Endothelial cell (in vitro differentiated cells): ENCODE measurements around the gene MAN1A1. TPM values are rescaled to one million over a fixed set of nuclear protein-coding genes. Genes with fewer than 3 reads are reported as not detected.

ENCODE experiments used
- DNase-seq: peaks from one replicate; pipeline ENCODE4 v3.0.0; 2021; ENCODE audit warnings: low spot score
- H3K27ac Mint-ChIP-seq: one replicate; pipeline ENCODE4 v1.8.0; 2021; ENCODE audit warnings: mixed read lengths, inconsistent platforms; ENCODE audit not compliant: unreplicated experiment
- H3K27me3 Mint-ChIP-seq: one replicate; pipeline ENCODE4 v1.8.0; 2021; ENCODE audit warnings: mild to moderate bottlenecking, moderate library complexity, mixed read lengths, inconsistent platforms; ENCODE audit not compliant: unreplicated experiment
- H3K36me3 Mint-ChIP-seq: one replicate; pipeline ENCODE4 v1.8.0; 2021; ENCODE audit warnings: mild to moderate bottlenecking, low read depth, mixed read lengths, inconsistent platforms; ENCODE audit not compliant: unreplicated experiment
- H3K4me1 Mint-ChIP-seq: one replicate; pipeline ENCODE4 v1.8.0; 2021; ENCODE audit warnings: mild to moderate bottlenecking, mixed read lengths, inconsistent platforms; ENCODE audit not compliant: unreplicated experiment
- H3K4me3 Mint-ChIP-seq: one replicate; pipeline ENCODE4 v1.8.0; 2021; ENCODE audit warnings: mild to moderate bottlenecking, mixed read lengths, inconsistent platforms; ENCODE audit not compliant: unreplicated experiment
- H3K9me3 Mint-ChIP-seq: one replicate; pipeline ENCODE4 v1.8.0; 2021; ENCODE audit warnings: mixed read lengths, inconsistent platforms; ENCODE audit not compliant: unreplicated experiment
- total RNA-seq: library from RNA; stranded (reverse); fragmentation: NEBNext Ultra II Directional; extraction: Animal tissue kit (Norgen Biotek cat#: 25700); gene quantifications from one replicate; pipeline ENCODE4 v1.2.1, GENCODE V29; 2021; ENCODE audit not compliant: unreplicated experiment
- TF ChIP-seq, protein P1 (sequence below): fragments of 200-600 bp; sonication (generic); IDR thresholded peaks from one replicate; pipeline ENCODE4 v1.5.0; 2021; ENCODE audit warnings: antibody characterized with exemption; ENCODE audit not compliant: unreplicated experiment

The MAN1A1 gene
- total RNA-seq, 1 donor from 2014 or later = 34.4 TPM

GRCh38 chr6:119207971-119208725, 141.4 kb downstream of the MAN1A1 start:
- no peak for DNase-seq
- Mint-ChIP-seq H3K27ac (no peak overlapping the region), H3K36me3 (peaks cover 5% of the 10 kb centered on the region), H3K4me3 (no peak overlapping the region), H3K9me3 (no peaks in the 10 kb centered on the region), H3K27me3 (no peaks in the 10 kb centered on the region), H3K4me1 (peaks cover 17% of the 10 kb centered on the region)
- TF ChIP-seq, protein P1, sequence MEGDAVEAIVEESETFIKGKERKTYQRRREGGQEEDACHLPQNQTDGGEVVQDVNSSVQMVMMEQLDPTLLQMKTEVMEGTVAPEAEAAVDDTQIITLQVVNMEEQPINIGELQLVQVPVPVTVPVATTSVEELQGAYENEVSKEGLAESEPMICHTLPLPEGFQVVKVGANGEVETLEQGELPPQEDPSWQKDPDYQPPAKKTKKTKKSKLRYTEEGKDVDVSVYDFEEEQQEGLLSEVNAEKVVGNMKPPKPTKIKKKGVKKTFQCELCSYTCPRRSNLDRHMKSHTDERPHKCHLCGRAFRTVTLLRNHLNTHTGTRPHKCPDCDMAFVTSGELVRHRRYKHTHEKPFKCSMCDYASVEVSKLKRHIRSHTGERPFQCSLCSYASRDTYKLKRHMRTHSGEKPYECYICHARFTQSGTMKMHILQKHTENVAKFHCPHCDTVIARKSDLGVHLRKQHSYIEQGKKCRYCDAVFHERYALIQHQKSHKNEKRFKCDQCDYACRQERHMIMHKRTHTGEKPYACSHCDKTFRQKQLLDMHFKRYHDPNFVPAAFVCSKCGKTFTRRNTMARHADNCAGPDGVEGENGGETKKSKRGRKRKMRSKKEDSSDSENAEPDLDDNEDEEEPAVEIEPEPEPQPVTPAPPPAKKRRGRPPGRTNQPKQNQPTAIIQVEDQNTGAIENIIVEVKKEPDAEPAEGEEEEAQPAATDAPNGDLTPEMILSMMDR = no peak

DNA sequence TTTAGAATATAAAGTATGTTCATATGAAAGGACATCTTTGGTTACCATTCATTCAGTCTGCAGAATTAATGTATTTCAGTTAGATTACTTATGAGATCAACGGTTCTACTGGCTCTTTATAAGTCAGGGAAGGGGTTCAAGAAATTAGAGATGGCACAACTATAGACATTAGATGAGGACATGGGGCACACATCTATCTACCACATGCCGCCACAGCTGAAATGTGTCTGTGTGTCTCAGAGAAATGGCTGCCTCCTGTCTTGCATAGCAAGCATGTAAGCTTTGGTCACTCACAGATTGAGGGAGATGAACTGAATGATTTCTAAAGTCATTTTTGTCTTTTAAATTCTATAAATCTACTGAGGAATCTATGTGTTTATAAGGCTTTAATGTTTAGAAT, 142.2 kb downstream of the MAN1A1 start:
- TF ChIP-seq, protein P1 = no peak
- Mint-ChIP-seq H3K9me3 (no peaks in the 10 kb centered on the region), H3K36me3 (peaks cover 11% of the 10 kb centered on the region), H3K4me1 (peaks cover 20% of the 10 kb centered on the region), H3K27ac (no peak overlapping the region), H3K4me3 (no peak overlapping the region), H3K27me3 (no peaks in the 10 kb centered on the region)
- DNase-seq = no peak

- DNase-seq = no peak
- TF ChIP-seq, protein P1 = no peak
- no peaks in the 10 kb centered on the region for H3K27me3 Mint-ChIP-seq
- peaks cover 20% of the 10 kb centered on the region for H3K4me1 Mint-ChIP-seq
- peak overlapping the region; percentile 65 for H3K27ac Mint-ChIP-seq
- no peaks in the 10 kb centered on the region for H3K9me3 Mint-ChIP-seq
- peaks cover 13% of the 10 kb centered on the region for H3K36me3 Mint-ChIP-seq
- H3K4me3 Mint-ChIP-seq = no peak overlapping the region
These were observed 143.5 kb downstream of the MAN1A1 start for GRCh38 chr6:119205911-119206618.

- Mint-ChIP-seq H3K4me3 (no peak overlapping the region), H3K9me3 (no peaks in the 10 kb centered on the region), H3K36me3 (peaks cover 16% of the 10 kb centered on the region), H3K4me1 (peaks cover 22% of the 10 kb centered on the region), H3K27ac (no peak overlapping the region), H3K27me3 (no peaks in the 10 kb centered on the region)
- no peak for DNase-seq
- TF ChIP-seq, protein P1 = no peak
These were observed 144.8 kb downstream of the MAN1A1 start for GRCh38 chr6:119204719-119205118.

DNA sequence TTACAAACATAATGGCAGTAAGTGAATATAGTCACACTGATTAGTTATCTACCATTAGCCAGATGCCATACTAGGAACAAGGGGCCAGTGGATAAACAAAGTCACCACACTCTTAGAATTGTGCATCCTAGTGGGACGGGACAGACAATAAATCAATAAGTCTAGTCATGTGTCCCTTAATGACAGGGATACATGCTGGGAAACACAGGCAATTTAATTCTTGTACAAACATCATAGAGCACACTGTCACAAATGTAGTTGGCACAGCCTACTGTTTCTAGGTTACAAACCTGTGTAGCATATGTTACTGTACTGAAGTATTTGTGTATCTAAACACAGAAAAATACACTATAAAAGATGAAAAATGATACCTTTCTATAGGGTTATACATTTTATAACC, 148.1 kb downstream of the MAN1A1 start:
- Mint-ChIP-seq H3K36me3 (peaks cover 16% of the 10 kb centered on the region), H3K4me3 (no peak overlapping the region), H3K27me3 (no peaks in the 10 kb centered on the region), H3K27ac (no peak overlapping the region), H3K9me3 (no peaks in the 10 kb centered on the region), H3K4me1 (peaks cover 24% of the 10 kb centered on the region)
- TF ChIP-seq, protein P1 = no peak
- no peak for DNase-seq
